CD14-positive monocyte (primary cell): ENCODE results near the gene REXO5. TPM values are rescaled to one million over a fixed set of nuclear protein-coding genes. Genes with fewer than 3 reads are reported as not detected.

Source experiments
- DNase-seq, 3 donors: peaks; one replicate each; pipeline ENCODE4 v3.0.0-alpha.2; 2011 to 2022
- H2AFZ ChIP-seq: 2 replicates; pipeline ENCODE4 v1.6.0; 2012; ENCODE audit warnings: mild to moderate bottlenecking, low read depth, low read length, inconsistent platforms; ENCODE audit not compliant: insufficient read depth, poor library complexity, severe bottlenecking
- H3K27ac ChIP-seq, 2 donors: 1 replicate in 1 of 2; 2 replicates in 1 of 2; pipeline ENCODE4 v1.5.1; 2012 to 2013; ENCODE audit warnings: low read length in 2 of 2, control low read depth in 1 of 2, inconsistent platforms in 1 of 2, low read depth in 1 of 2, mild to moderate bottlenecking in 1 of 2
- H3K27me3 ChIP-seq, 2 donors: one replicate each; pipeline versions ENCODE4 v1.6.0 to v1.6.1; 2011 to 2013; ENCODE audit warnings: low read length in 2 of 2; ENCODE audit not compliant: control insufficient read depth in 2 of 2, insufficient read depth in 2 of 2
- H3K36me3 ChIP-seq, 2 donors: replicated peaks in 1 of 2; 1 replicate in 1 of 2; 2 replicates in 1 of 2; pipeline versions ENCODE4 v1.5.1 to v1.6.1; 2012 to 2013; ENCODE audit warnings: low read length in 2 of 2, control low read depth in 1 of 2, inconsistent platforms in 1 of 2, mild to moderate bottlenecking in 1 of 2; ENCODE audit not compliant: insufficient read depth in 2 of 2, control insufficient read depth in 1 of 2
- H3K4me1 ChIP-seq, 2 donors: 1 replicate in 1 of 2; 2 replicates in 1 of 2; pipeline versions ENCODE4 v1.5.1 to v1.6.1; 2012 to 2013; ENCODE audit warnings: low read length in 2 of 2, control low read depth in 1 of 2, inconsistent platforms in 1 of 2, mild to moderate bottlenecking in 1 of 2, moderate library complexity in 1 of 2; ENCODE audit not compliant: insufficient read depth in 2 of 2, control insufficient read depth in 1 of 2
- H3K4me2 ChIP-seq: replicated peaks from 2 replicates; pipeline ENCODE3; 2012; ENCODE audit warnings: low read length, moderate library complexity, mild to moderate bottlenecking; ENCODE audit not compliant: poor library complexity, severe bottlenecking; ENCODE audit errors: extremely low read depth
- H3K4me3 ChIP-seq, 3 experiments: fragments of 200-600 bp in 1 of 3; sonication (generic) in 1 of 3; replicated peaks in 1 of 3; 1 replicate in 2 of 3; 2 replicates in 1 of 3; pipeline ENCODE4 v1.5.1; 2011 to 2013; ENCODE audit warnings: low read length in 3 of 3, mild to moderate bottlenecking in 3 of 3, control low read depth in 2 of 3, low read depth in 2 of 3, inconsistent platforms in 1 of 3, moderate library complexity in 1 of 3
- H3K79me2 ChIP-seq: 2 replicates; pipeline ENCODE4 v1.6.0; 2012; ENCODE audit warnings: mild to moderate bottlenecking, control low read depth, inconsistent platforms, low read length, moderate library complexity; ENCODE audit not compliant: insufficient read depth
- H3K9ac ChIP-seq: 2 replicates; pipeline ENCODE4 v1.6.0; 2017; ENCODE audit warnings: low read length, mild to moderate bottlenecking; ENCODE audit not compliant: insufficient read depth, poor library complexity, severe bottlenecking
- H3K9me3 ChIP-seq, 2 donors: replicated peaks in 1 of 2; 1 replicate in 1 of 2; 2 replicates in 1 of 2; pipeline versions ENCODE4 v1.5.1 to v1.6.1; 2012 to 2013; ENCODE audit warnings: low read length in 2 of 2, control low read depth in 1 of 2; ENCODE audit not compliant: control insufficient read depth in 1 of 2, insufficient read depth in 1 of 2
- H4K20me1 ChIP-seq: 2 replicates; pipeline ENCODE4 v1.6.0; 2012; ENCODE audit warnings: mild to moderate bottlenecking, low read length, control low read depth, moderate library complexity; ENCODE audit not compliant: insufficient read depth
- H3K27ac Mint-ChIP-seq, 7 donors: one replicate each; pipeline ENCODE4 v1.8.0; 2020; ENCODE audit warnings: mild to moderate bottlenecking in 7 of 7, mixed read lengths in 7 of 7, moderate library complexity in 6 of 7, inconsistent platforms in 2 of 7
- H3K27me3 Mint-ChIP-seq, 3 donors: one replicate each; pipeline ENCODE4 v1.8.0; 2021 to 2022; ENCODE audit warnings: low read depth in 3 of 3, mild to moderate bottlenecking in 3 of 3, mixed read lengths in 3 of 3, moderate library complexity in 3 of 3, inconsistent platforms in 1 of 3
- H3K36me3 Mint-ChIP-seq, 2 donors: one replicate each; pipeline ENCODE4 v1.8.0; 2020; ENCODE audit warnings: mixed read lengths in 2 of 2, inconsistent platforms in 1 of 2, mild to moderate bottlenecking in 1 of 2
- H3K4me1 Mint-ChIP-seq: one replicate; pipeline ENCODE4 v1.8.0; 2020; ENCODE audit warnings: mild to moderate bottlenecking, mixed read lengths
- H3K4me3 Mint-ChIP-seq, 2 donors: one replicate each; pipeline ENCODE4 v1.8.0; 2020; ENCODE audit warnings: mild to moderate bottlenecking in 2 of 2, mixed read lengths in 2 of 2, moderate library complexity in 1 of 2
- H3K9me3 Mint-ChIP-seq, 7 donors: one replicate each; pipeline ENCODE4 v1.8.0; 2020 to 2022; ENCODE audit warnings: mixed read lengths in 7 of 7, mild to moderate bottlenecking in 6 of 7, moderate library complexity in 6 of 7, inconsistent platforms in 2 of 7
- WGBS: methylation state at CpG from one replicate; pipeline ENCODE4 v1.1.5; 2013; ENCODE audit warnings: missing lambda C conversion rate; ENCODE audit not compliant: insufficient coverage; 5-methylcytosine and 5-hydroxymethylcytosine counted together
- intact Hi-C, 2 donors: fragments of 100-400 bp; cut with micrococcal nuclease; formaldehyde crosslinking; loops; one replicate each; pipeline versions ENCODE4 v1.15.0 to v1.15.1; 2023
- polyA plus RNA-seq, 3 donors: library from polyadenylated mRNA; depleted of rRNA in 1 of 3; unstranded in 2 of 3; stranded (reverse) in 1 of 3; fragments of 300-500 nt in 2 of 3; fragments of >200 nt in 1 of 3; fragmentation: Illumina TruSeq in 2 of 3; gene quantifications; 1 replicate in 2 of 3; 2 replicates in 1 of 3; pipeline ENCODE4 v1.2.3, GENCODE V29; 2012 to 2021
- TF ChIP-seq, protein P1 (sequence below): fragments of 200-600 bp; IDR thresholded peaks from one replicate; pipeline ENCODE4 v1.8.0; 2022; ENCODE audit warnings: antibody characterized with exemption, mild to moderate bottlenecking

REXO5 gene
- polyA plus RNA-seq, 3 donors: 0.52 to 1.4 (median 0.55) TPM

DNA sequence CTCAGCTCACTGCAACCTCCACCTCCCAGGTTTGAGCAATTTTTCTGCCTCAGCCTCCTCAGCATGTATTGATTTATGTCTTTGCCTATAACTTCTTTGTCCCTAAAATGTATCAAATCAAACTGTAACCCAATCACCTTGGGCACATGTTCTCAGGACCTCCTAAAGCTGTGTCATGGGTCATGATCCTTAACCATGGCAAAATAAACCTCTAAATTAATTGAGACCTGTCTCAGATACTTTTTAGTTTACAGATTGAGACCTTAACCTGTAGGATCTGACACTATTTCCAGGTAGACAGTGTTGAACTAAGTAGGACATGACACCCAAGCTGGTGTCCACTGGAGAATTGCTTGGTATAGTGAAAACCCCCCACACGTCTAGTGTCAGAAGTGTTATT is 45.2 kb upstream of the REXO5 start:
- Histone ChIP-seq H3K4me1 (peaks cover 11 to 20% of the 10 kb centered on the region in 2 donors), H3K4me2 (no peak overlapping the region), H2AFZ (no peak overlapping the region), H3K79me2 (no peaks in the 10 kb centered on the region), H3K4me3 (no peak overlapping the region), H3K9ac (no peak overlapping the region), H3K36me3 (no peaks in the 10 kb centered on the region), H3K9me3 (peaks cover 0 to 4% of the 10 kb centered on the region in 2 donors), H4K20me1 (no peaks in the 10 kb centered on the region), H3K27ac (no peak overlapping the region), H3K27me3 (no peaks in the 10 kb centered on the region)
- H3K4me3 Mint-ChIP-seq: peak overlapping the region in 1 of 2 donors; percentile 3
- DNase-seq: no peak
- H3K27me3 Mint-ChIP-seq: no peaks in the 10 kb centered on the region
- H3K4me1 Mint-ChIP-seq: peaks cover 13% of the 10 kb centered on the region
- no CpG with 5 or more reads among the region's 1 CpG for WGBS
- peaks cover 3 to 20% of the 10 kb centered on the region in 2 donors for H3K36me3 Mint-ChIP-seq
- intact Hi-C loops: no loop called here
- peaks cover 7 to 27% (median 11%) of the 10 kb centered on the region in 7 donors for H3K9me3 Mint-ChIP-seq
- no peak overlapping the region for H3K27ac Mint-ChIP-seq
- TF ChIP-seq, protein P1, sequence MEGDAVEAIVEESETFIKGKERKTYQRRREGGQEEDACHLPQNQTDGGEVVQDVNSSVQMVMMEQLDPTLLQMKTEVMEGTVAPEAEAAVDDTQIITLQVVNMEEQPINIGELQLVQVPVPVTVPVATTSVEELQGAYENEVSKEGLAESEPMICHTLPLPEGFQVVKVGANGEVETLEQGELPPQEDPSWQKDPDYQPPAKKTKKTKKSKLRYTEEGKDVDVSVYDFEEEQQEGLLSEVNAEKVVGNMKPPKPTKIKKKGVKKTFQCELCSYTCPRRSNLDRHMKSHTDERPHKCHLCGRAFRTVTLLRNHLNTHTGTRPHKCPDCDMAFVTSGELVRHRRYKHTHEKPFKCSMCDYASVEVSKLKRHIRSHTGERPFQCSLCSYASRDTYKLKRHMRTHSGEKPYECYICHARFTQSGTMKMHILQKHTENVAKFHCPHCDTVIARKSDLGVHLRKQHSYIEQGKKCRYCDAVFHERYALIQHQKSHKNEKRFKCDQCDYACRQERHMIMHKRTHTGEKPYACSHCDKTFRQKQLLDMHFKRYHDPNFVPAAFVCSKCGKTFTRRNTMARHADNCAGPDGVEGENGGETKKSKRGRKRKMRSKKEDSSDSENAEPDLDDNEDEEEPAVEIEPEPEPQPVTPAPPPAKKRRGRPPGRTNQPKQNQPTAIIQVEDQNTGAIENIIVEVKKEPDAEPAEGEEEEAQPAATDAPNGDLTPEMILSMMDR: no peak

DNA sequence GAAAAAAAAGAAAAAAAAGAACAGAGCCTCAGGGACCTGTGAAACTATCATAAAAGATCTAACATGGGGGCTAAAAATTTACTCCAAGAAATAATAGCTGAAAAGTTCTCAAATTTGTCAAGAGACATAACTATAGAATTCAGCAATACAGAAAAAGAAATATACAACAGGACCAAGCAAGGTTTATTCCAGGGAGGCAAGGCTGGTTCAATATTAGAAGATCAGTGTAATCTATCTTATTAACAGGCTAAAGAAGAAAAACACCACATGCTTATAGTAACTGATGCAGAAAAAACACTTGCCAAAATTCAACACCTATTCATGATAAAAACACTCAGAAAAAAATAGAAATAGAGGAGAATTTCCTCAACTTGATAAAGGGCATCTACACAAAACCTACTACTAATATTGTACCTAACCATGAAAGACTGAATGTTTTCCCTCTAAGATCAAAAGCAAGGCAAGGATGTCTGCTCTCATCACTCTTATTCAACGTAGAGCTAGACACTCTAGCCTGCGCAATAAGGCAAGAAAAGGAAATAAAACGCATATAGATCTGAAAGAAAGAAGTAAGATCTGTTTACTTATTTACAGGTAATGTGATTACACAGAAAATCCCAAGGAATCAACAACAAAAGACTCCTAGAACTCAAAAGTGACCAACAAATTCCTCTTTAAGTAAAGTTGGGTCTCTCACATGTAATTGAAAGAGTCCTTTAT is 43.8 kb upstream of the REXO5 start:
- H3K4me3 ChIP-seq: peak overlapping the region in 1 of 3 experiments; percentile 95
- H4K20me1 ChIP-seq: no peaks in the 10 kb centered on the region
- no CpG with 5 or more reads among the region's 3 CpGs for WGBS
- intact Hi-C loops: no loop called here
- H3K36me3 ChIP-seq: no peaks in the 10 kb centered on the region
- Mint-ChIP-seq H3K4me3 (peak overlapping the region in 1 of 2 donors; percentile 84), H3K4me1 (peaks cover 13% of the 10 kb centered on the region), H3K9me3 (peaks cover 7 to 25% (median 10%) of the 10 kb centered on the region in 7 donors), H3K27ac (no peak overlapping the region), H3K36me3 (peaks cover 3 to 20% of the 10 kb centered on the region in 2 donors), H3K27me3 (no peaks in the 10 kb centered on the region)
- TF ChIP-seq, protein P1: no peak
- H3K4me1 ChIP-seq: peaks cover 11 to 20% of the 10 kb centered on the region in 2 donors
- peaks cover 0 to 4% of the 10 kb centered on the region in 2 donors for H3K9me3 ChIP-seq
- DNase-seq: no peak
- H3K9ac ChIP-seq: no peak overlapping the region
- H3K27ac ChIP-seq: peak overlapping the region in 1 of 2 donors; percentile 93
- H3K79me2 ChIP-seq: no peaks in the 10 kb centered on the region
- no peaks in the 10 kb centered on the region for H3K27me3 ChIP-seq
- H2AFZ ChIP-seq: peak overlapping the region; percentile 94
- peak overlapping the region; percentile 89 for H3K4me2 ChIP-seq
